Measurements from ENCODE around the gene ZNF708. TPM values are rescaled to one million over a fixed set of nuclear protein-coding genes. Genes with fewer than 3 reads are reported as not detected.
A peak's percentile ranks its signal among the peaks of the same experiment; 100 is the strongest.

ZNF708 gene
- total RNA-seq, 1 donor from 2014 or later: 14.7 TPM

DNA sequence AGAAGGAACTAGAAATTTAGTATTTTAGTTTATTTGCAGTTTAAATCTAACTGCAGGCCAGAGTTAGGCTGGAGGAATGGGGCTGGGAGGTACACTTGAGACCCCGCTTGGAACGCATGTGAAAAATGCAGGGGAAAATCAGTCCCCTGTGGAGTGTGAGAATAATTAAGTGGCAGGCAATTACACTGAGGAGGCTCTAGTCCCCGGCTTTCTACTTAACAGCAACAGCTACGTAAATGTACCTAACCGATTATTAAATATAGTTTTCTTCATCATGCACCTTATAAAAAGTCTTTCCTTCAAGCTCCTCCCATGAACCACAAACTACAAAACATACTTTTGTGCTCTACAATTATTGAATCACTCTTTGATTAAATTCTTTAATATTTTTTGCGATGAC, 804 bp downstream of the ZNF708 start:
- no peaks in the 10 kb centered on the region for H3K27me3 ChIP-seq
- H3K27ac ChIP-seq: peak overlapping the region; percentile 94
- TF ChIP-seq, protein P1, sequence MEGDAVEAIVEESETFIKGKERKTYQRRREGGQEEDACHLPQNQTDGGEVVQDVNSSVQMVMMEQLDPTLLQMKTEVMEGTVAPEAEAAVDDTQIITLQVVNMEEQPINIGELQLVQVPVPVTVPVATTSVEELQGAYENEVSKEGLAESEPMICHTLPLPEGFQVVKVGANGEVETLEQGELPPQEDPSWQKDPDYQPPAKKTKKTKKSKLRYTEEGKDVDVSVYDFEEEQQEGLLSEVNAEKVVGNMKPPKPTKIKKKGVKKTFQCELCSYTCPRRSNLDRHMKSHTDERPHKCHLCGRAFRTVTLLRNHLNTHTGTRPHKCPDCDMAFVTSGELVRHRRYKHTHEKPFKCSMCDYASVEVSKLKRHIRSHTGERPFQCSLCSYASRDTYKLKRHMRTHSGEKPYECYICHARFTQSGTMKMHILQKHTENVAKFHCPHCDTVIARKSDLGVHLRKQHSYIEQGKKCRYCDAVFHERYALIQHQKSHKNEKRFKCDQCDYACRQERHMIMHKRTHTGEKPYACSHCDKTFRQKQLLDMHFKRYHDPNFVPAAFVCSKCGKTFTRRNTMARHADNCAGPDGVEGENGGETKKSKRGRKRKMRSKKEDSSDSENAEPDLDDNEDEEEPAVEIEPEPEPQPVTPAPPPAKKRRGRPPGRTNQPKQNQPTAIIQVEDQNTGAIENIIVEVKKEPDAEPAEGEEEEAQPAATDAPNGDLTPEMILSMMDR (IDR thresholded peaks at IDR 0.05): no peak
- DNase-seq (no peak), ATAC-seq (no peak)
- intact Hi-C loops (cut with DNase I): no loop called here
- H3K4me1 ChIP-seq: peaks cover 4% of the 10 kb centered on the region
- peak overlapping the region; percentile 64 for H3K4me3 ChIP-seq
- no peaks in the 10 kb centered on the region for H3K9me3 ChIP-seq
- H3K36me3 ChIP-seq: peaks cover 8% of the 10 kb centered on the region

DNA sequence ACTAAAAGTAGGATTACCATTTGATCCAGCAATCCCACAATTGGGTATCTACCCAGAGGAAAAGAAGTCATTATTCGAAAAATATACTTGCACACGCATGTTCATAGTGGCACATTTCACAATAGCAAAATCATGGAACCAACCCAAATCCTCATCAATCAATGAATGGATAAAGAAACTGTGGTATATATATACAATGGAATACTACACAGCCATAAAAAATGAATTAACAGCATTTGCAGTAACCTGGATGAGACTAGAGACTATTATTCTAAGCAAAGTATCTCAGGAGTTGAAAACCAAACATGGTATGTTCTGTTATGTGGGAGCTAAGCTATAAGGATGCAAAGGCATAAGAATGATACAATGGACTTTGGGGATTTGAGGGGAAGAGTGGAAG, 3.0 kb downstream of the ZNF708 start:
- ATAC-seq: no peak
- peaks cover 4% of the 10 kb centered on the region for H3K4me1 ChIP-seq
- TF ChIP-seq, protein P1 (IDR thresholded peaks at IDR 0.05): no peak
- H3K9me3 ChIP-seq: no peaks in the 10 kb centered on the region
- DNase-seq: no peak
- intact Hi-C loops (cut with DNase I): no loop called here
- no peak overlapping the region for H3K27ac ChIP-seq
- H3K36me3 ChIP-seq: peaks cover 8% of the 10 kb centered on the region
- H3K27me3 ChIP-seq: no peaks in the 10 kb centered on the region
- H3K4me3 ChIP-seq: no peak overlapping the region

DNA sequence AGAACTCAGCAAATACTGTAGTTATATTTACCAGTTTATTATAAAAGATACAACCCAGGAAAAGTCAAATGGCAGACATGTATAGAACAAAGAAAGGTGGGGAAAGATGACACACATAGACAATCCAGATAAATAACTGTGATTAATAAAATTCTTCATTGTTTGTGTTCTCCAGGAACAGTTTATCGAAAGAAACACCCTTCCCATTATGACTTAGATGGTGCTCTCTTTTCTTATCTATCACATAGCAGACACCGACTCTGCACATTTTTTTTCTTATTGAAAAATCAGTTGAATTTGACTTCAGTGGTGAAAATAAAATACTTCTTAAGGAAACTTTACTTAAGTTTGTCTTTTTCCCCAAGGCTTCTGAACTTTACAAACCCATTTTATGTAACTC, 6.2 kb downstream of the ZNF708 start:
- no peaks in the 10 kb centered on the region for H3K9me3 ChIP-seq
- intact Hi-C loops (cut with DNase I): no loop called here
- no peak for ATAC-seq
- TF ChIP-seq, protein P1 (IDR thresholded peaks at IDR 0.05): no peak
- H3K36me3 ChIP-seq: peaks cover 8% of the 10 kb centered on the region
- DNase-seq: no peak
- no peak overlapping the region for H3K27ac ChIP-seq
- no peaks in the 10 kb centered on the region for H3K27me3 ChIP-seq
- H3K4me1 ChIP-seq: peaks cover 3% of the 10 kb centered on the region
- no peak overlapping the region for H3K4me3 ChIP-seq

DNA sequence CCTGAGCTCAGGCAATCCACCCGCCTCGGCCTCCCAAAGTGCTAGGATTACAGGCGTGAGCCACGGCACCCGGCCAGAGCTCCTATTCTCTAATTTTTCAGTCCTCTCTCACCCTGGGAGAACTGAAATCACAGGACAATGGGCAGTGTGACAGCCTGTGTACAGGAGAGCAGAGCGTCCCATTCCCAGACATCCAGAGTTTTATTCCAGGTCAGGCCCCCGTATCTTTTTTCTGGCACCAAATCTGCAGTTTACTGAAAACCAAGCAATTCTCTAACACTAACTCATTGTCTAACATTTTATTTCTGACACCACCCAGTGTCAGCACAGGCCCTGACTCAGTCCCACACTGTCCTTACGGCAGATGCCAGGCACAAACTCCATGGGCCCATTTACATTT, 6.7 kb downstream of the ZNF708 start:
- H3K9me3 ChIP-seq: no peaks in the 10 kb centered on the region
- intact Hi-C loops (cut with DNase I): no loop called here
- no peak overlapping the region for H3K4me3 ChIP-seq
- no peaks in the 10 kb centered on the region for H3K4me1 ChIP-seq
- TF ChIP-seq, protein P1 (IDR thresholded peaks at IDR 0.05): no peak
- H3K36me3 ChIP-seq: peaks cover 8% of the 10 kb centered on the region
- no peak for ATAC-seq
- H3K27me3 ChIP-seq: no peaks in the 10 kb centered on the region
- no peak for DNase-seq
- no peak overlapping the region for H3K27ac ChIP-seq

DNA sequence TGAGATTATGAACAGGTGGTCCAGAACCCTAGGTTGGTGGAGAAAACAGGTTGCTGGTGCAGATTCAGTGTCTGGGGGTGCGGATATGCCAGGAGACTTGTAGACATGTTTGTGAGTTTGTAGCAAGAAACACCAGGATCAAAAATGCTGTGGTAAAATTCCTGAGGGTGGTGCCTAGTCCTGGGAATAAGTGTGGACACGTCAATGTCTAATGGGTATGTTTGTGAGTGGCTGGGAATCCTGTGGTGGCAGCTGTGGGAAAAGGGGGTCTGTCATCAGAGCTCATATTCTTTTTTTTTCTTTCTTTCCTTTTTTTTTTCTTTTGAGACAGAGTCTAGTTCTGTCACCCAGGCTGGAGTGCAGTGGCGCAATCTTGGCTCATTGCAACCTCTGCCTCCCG, 7.2 kb downstream of the ZNF708 start:
- DNase-seq: no peak
- TF ChIP-seq, protein P1 (IDR thresholded peaks at IDR 0.05): no peak
- no peaks in the 10 kb centered on the region for H3K9me3 ChIP-seq
- intact Hi-C loops (cut with DNase I): no loop called here
- H3K27ac ChIP-seq: no peak overlapping the region
- H3K4me3 ChIP-seq: no peak overlapping the region
- H3K27me3 ChIP-seq: no peaks in the 10 kb centered on the region
- ATAC-seq: no peak
- H3K36me3 ChIP-seq: peaks cover 8% of the 10 kb centered on the region
- no peaks in the 10 kb centered on the region for H3K4me1 ChIP-seq

DNA sequence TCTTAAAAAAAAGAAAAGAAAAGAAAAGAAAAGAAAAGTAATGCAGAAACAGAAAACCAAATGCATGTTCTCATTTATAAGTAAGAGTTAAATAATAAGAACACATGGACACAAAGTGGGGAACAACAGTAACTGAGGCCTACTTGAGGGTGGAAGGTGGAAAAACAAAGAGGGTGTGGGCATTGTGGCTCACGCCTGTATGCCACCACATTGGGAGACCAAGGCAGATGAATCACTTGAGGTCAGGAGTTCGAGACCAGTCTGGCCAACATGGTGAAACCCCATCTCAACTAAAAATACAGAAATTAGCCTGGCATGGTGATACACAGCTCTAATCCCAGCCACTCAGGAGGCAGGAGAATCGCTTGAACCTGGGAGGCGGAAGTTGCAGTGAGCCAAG, 8.1 kb downstream of the ZNF708 start:
- DNase-seq: no peak
- Histone ChIP-seq H3K4me1 (no peaks in the 10 kb centered on the region), H3K27me3 (no peaks in the 10 kb centered on the region), H3K4me3 (no peak overlapping the region), H3K27ac (no peak overlapping the region), H3K36me3 (no peaks in the 10 kb centered on the region), H3K9me3 (no peaks in the 10 kb centered on the region)
- intact Hi-C loops (cut with DNase I): no loop called here
- TF ChIP-seq, protein P1 (IDR thresholded peaks at IDR 0.05): no peak
- no peak for ATAC-seq
